ENCODE data around the gene OR52H1. TPM values are rescaled to one million over a fixed set of nuclear protein-coding genes. Genes with fewer than 3 reads are reported as not detected.

OR52H1 gene
- total and polyA plus RNA-seq, 4 experiments from 2014 or later = not detected

GRCh38 chr11:5557751-5558150 lies 9.4 kb upstream of the OR52H1 start:
- Histone ChIP-seq H3K27me3 (ENCODE audit: insufficient read depth, low read length) (no peaks in the 10 kb centered on the region), H3K4me3 (ENCODE audit: low read length in 2 of 2) (no peak overlapping the region), H3K4me1 (ENCODE audit: insufficient read depth, low read length) (no peaks in the 10 kb centered on the region), H3K27ac (ENCODE audit: low read depth, low read length) (no peak overlapping the region), H3K9me3 (ENCODE audit: control insufficient read depth in 1 of 2, low read length in 2 of 2) (no peaks in the 10 kb centered on the region), H3K36me3 (ENCODE audit: insufficient read depth, low read length) (no peaks in the 10 kb centered on the region)
- ChIA-PET POLR2A (ENCODE audit: partially characterized antibody) (no interaction called here), CTCF (ENCODE audit: partially characterized antibody) (no interaction called here)
- H3K36me3 Mint-ChIP-seq = no peaks in the 10 kb centered on the region
- intact Hi-C loops (cut with micrococcal nuclease) = no loop called here
- no peaks in the 10 kb centered on the region for H3K4me1 Mint-ChIP-seq
- no peaks in the 10 kb centered on the region for H3K9me3 Mint-ChIP-seq
- H3K27me3 Mint-ChIP-seq = peaks cover 2% of the 10 kb centered on the region in 2 donors
- H3K27ac Mint-ChIP-seq = no peak overlapping the region
- no peak overlapping the region for H3K4me3 Mint-ChIP-seq
- DNase-seq = no peak

DNA sequence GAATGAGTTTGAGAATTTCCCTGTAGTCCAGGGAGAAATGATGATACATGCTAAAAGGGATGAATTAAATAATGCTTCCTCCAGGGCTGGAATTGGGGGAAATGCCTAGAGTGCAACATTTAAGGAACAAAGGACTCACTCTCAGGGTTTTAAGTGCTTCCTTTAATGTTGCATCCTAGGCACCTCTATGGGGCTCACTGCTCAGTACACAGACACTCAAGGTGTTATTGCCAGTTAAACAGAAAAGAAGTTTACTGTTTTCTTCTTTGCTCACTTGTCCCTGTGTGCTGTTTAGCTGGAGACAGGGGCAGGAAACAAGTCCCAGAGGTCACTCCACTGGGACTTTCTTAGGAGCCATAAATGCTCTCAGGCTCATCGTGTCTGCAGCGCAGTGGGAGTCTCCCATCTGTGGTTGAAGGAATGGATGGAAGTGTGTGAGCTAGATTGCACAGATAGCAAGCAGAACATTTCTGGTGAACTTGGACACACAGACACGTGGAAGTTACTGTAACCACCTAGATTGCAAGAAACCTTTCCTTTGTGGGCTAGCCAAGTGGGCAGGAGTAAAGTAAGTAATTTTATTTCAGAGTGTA lies 8.4 kb upstream of the OR52H1 start:
- ChIA-PET CTCF (ENCODE audit: partially characterized antibody) (no interaction called here), POLR2A (ENCODE audit: partially characterized antibody) (no interaction called here)
- no peaks in the 10 kb centered on the region for H3K4me1 ChIP-seq (ENCODE audit: insufficient read depth, low read length)
- H3K27me3 ChIP-seq (ENCODE audit: insufficient read depth, low read length) = no peaks in the 10 kb centered on the region
- no peaks in the 10 kb centered on the region for H3K36me3 ChIP-seq (ENCODE audit: insufficient read depth, low read length)
- H3K9me3 Mint-ChIP-seq = peaks cover 0 to under 1% (median 0%) of the 10 kb centered on the region in 8 donors
- DNase-seq = no peak
- H3K4me3 ChIP-seq (ENCODE audit: low read length in 2 of 2) = no peak overlapping the region
- no peak overlapping the region for H3K27ac ChIP-seq (ENCODE audit: low read depth, low read length)
- peaks cover 3 to 7% of the 10 kb centered on the region in 2 donors for H3K27me3 Mint-ChIP-seq
- intact Hi-C loops (cut with micrococcal nuclease) = no loop called here
- H3K27ac Mint-ChIP-seq = no peak overlapping the region
- no peaks in the 10 kb centered on the region for H3K36me3 Mint-ChIP-seq
- no peak overlapping the region for H3K4me3 Mint-ChIP-seq
- no peaks in the 10 kb centered on the region for H3K9me3 ChIP-seq (ENCODE audit: control insufficient read depth in 1 of 2, low read length in 2 of 2)
- H3K4me1 Mint-ChIP-seq = no peaks in the 10 kb centered on the region

DNA sequence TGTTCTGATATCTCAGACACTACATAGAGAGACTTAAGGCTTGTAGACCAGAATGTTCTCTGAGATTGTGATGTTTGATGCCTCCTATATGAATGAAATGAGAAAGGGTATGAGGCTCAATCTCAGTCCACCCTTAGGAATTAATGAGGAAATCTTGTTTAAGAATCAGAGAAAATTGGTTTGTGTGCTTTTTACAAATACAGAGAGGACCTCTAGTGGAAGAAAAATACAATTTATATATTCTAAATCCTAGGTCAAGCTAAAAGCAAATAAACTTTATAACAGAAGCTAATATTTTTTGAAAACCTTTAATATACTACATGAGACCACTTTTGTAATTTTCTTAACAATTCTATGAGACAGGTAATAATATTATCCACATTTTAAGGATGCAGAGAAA lies 5.0 kb upstream of the OR52H1 start:
- H3K9me3 ChIP-seq (ENCODE audit: control insufficient read depth in 1 of 2, low read length in 2 of 2) = no peaks in the 10 kb centered on the region
- Mint-ChIP-seq H3K36me3 (no peaks in the 10 kb centered on the region), H3K4me3 (no peak overlapping the region), H3K4me1 (no peaks in the 10 kb centered on the region), H3K27me3 (peaks cover 5 to 12% of the 10 kb centered on the region in 2 donors), H3K27ac (no peak overlapping the region), H3K9me3 (peaks cover 0 to 3% (median 0%) of the 10 kb centered on the region in 8 donors)
- H3K4me3 ChIP-seq (ENCODE audit: low read length in 2 of 2) = no peak overlapping the region
- intact Hi-C loops (cut with micrococcal nuclease) = no loop called here
- ChIA-PET POLR2A (ENCODE audit: partially characterized antibody) (no interaction called here), CTCF (ENCODE audit: partially characterized antibody) (no interaction called here)
- no peaks in the 10 kb centered on the region for H3K36me3 ChIP-seq (ENCODE audit: insufficient read depth, low read length)
- no peak overlapping the region for H3K27ac ChIP-seq (ENCODE audit: low read depth, low read length)
- DNase-seq = no peak
- H3K4me1 ChIP-seq (ENCODE audit: insufficient read depth, low read length) = no peaks in the 10 kb centered on the region
- H3K27me3 ChIP-seq (ENCODE audit: insufficient read depth, low read length) = no peaks in the 10 kb centered on the region

- Histone ChIP-seq H3K36me3 (ENCODE audit: insufficient read depth, low read length) (no peaks in the 10 kb centered on the region), H3K9me3 (ENCODE audit: control insufficient read depth in 1 of 2, low read length in 2 of 2) (no peaks in the 10 kb centered on the region), H3K27me3 (ENCODE audit: insufficient read depth, low read length) (no peaks in the 10 kb centered on the region), H3K4me3 (ENCODE audit: low read length in 2 of 2) (no peak overlapping the region), H3K4me1 (ENCODE audit: insufficient read depth, low read length) (no peaks in the 10 kb centered on the region), H3K27ac (ENCODE audit: low read depth, low read length) (no peak overlapping the region)
- Mint-ChIP-seq H3K9me3 (peaks cover 0 to 3% (median 0%) of the 10 kb centered on the region in 8 donors), H3K27ac (no peak overlapping the region), H3K4me1 (no peaks in the 10 kb centered on the region), H3K4me3 (no peak overlapping the region), H3K27me3 (peaks cover 4 to 12% of the 10 kb centered on the region in 2 donors), H3K36me3 (no peaks in the 10 kb centered on the region)
- CTCF ChIA-PET (ENCODE audit: partially characterized antibody) = no interaction called here
- DNase-seq = no peak
- intact Hi-C loops (cut with micrococcal nuclease) = no loop called here
- POLR2A ChIA-PET (ENCODE audit: partially characterized antibody) = no interaction called here
Observed at GRCh38 chr11:5550440-5551095, 2.2 kb upstream of the OR52H1 start.

GRCh38 chr11:5547982-5548381 lies 358 bp downstream of the OR52H1 start:
- Mint-ChIP-seq H3K4me1 (no peaks in the 10 kb centered on the region), H3K4me3 (no peak overlapping the region), H3K36me3 (no peaks in the 10 kb centered on the region), H3K27me3 (peaks cover 4 to 12% of the 10 kb centered on the region in 2 donors), H3K9me3 (peaks cover 0 to 3% (median 0%) of the 10 kb centered on the region in 8 donors), H3K27ac (no peak overlapping the region)
- Histone ChIP-seq H3K27ac (ENCODE audit: low read depth, low read length) (no peak overlapping the region), H3K4me3 (ENCODE audit: low read length in 2 of 2) (no peak overlapping the region), H3K36me3 (ENCODE audit: insufficient read depth, low read length) (no peaks in the 10 kb centered on the region), H3K27me3 (ENCODE audit: insufficient read depth, low read length) (no peaks in the 10 kb centered on the region), H3K9me3 (ENCODE audit: control insufficient read depth in 1 of 2, low read length in 2 of 2) (no peaks in the 10 kb centered on the region), H3K4me1 (ENCODE audit: insufficient read depth, low read length) (no peaks in the 10 kb centered on the region)
- POLR2A ChIA-PET (ENCODE audit: partially characterized antibody) = no interaction called here
- no peak for DNase-seq
- CTCF ChIA-PET (ENCODE audit: partially characterized antibody) = no interaction called here
- intact Hi-C loops (cut with micrococcal nuclease) = no loop called here

DNA sequence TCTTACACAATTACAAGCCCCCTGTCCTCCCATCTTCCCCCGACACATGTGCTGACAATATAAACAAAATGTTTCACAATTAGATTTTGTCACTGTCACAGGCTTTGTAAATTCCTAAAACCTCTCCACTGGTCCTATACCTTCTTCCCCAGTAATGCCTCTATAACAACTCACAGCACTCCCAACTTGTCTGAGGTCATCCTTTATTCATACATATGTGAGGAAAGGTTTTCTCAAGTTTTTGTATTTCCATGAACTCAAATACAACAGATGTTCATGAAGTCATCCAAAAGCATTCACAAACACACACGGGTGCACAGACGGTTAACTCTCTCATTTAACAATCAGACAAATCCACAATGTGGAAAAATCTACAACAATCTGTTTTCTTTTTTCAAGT lies 1.9 kb downstream of the OR52H1 start:
- Histone ChIP-seq H3K4me3 (ENCODE audit: low read length in 2 of 2) (no peak overlapping the region), H3K36me3 (ENCODE audit: insufficient read depth, low read length) (no peaks in the 10 kb centered on the region), H3K27me3 (ENCODE audit: insufficient read depth, low read length) (no peaks in the 10 kb centered on the region), H3K4me1 (ENCODE audit: insufficient read depth, low read length) (no peaks in the 10 kb centered on the region), H3K27ac (ENCODE audit: low read depth, low read length) (no peak overlapping the region), H3K9me3 (ENCODE audit: control insufficient read depth in 1 of 2, low read length in 2 of 2) (no peaks in the 10 kb centered on the region)
- CTCF ChIA-PET (ENCODE audit: partially characterized antibody) = no interaction called here
- Mint-ChIP-seq H3K27ac (no peak overlapping the region), H3K9me3 (peaks cover 0 to under 1% (median 0%) of the 10 kb centered on the region in 8 donors), H3K4me1 (no peaks in the 10 kb centered on the region), H3K36me3 (no peaks in the 10 kb centered on the region), H3K27me3 (peaks cover under 1 to 4% of the 10 kb centered on the region in 2 donors), H3K4me3 (no peak overlapping the region)
- intact Hi-C loops (cut with micrococcal nuclease) = no loop called here
- POLR2A ChIA-PET (ENCODE audit: partially characterized antibody) = no interaction called here
- DNase-seq = no peak

DNA sequence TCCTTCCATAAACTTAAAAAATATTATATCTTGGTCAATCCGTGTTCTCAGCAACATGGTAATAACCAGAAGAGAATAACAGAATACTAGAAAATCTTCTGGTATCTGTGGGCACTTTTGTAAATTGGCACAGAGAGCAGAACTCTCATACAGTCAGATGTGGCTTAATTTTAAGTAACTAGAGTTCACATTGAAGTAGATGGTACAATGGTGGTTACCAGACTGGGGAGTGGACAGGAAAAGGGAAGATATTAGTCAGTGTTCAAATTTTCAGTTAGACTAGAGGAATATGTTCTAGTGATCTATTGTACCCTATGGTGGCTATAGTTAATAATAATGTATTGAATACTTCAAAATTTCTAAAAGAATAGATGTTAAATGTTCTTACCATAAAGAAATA lies 6.9 kb downstream of the OR52H1 start:
- peaks cover 1% of the 10 kb centered on the region in 2 donors for H3K27me3 Mint-ChIP-seq
- H3K4me1 Mint-ChIP-seq = no peaks in the 10 kb centered on the region
- ChIA-PET POLR2A (ENCODE audit: partially characterized antibody) (no interaction called here), CTCF (ENCODE audit: partially characterized antibody) (no interaction called here)
- H3K9me3 Mint-ChIP-seq = peaks cover 0 to 11% (median 3%) of the 10 kb centered on the region in 8 donors
- no peak for DNase-seq
- H3K27ac ChIP-seq (ENCODE audit: low read depth, low read length) = no peak overlapping the region
- no peak overlapping the region for H3K27ac Mint-ChIP-seq
- no peak overlapping the region for H3K4me3 Mint-ChIP-seq
- no peaks in the 10 kb centered on the region for H3K4me1 ChIP-seq (ENCODE audit: insufficient read depth, low read length)
- H3K27me3 ChIP-seq (ENCODE audit: insufficient read depth, low read length) = no peaks in the 10 kb centered on the region
- intact Hi-C loops (cut with micrococcal nuclease) = no loop called here
- no peaks in the 10 kb centered on the region for H3K36me3 ChIP-seq (ENCODE audit: insufficient read depth, low read length)
- no peaks in the 10 kb centered on the region for H3K36me3 Mint-ChIP-seq
- no peaks in the 10 kb centered on the region for H3K9me3 ChIP-seq (ENCODE audit: control insufficient read depth in 1 of 2, low read length in 2 of 2)
- H3K4me3 ChIP-seq (ENCODE audit: low read length in 2 of 2) = no peak overlapping the region

Data from CD4-positive, alpha-beta memory T cell (primary cell).